Activated naive CD8-positive, alpha-beta T cell (primary cell): Measurements from ENCODE around the gene MAGI2.

ENCODE experiments used
- H3K27ac Mint-ChIP-seq: one replicate; pipeline ENCODE4 v1.8.0; 2021; ENCODE audit warnings: mixed read lengths
- H3K27me3 Mint-ChIP-seq: one replicate; pipeline ENCODE4 v1.8.0; 2021; ENCODE audit warnings: mixed read lengths
- H3K36me3 Mint-ChIP-seq: one replicate; pipeline ENCODE4 v1.8.0; 2021; ENCODE audit warnings: mixed read lengths
- H3K4me1 Mint-ChIP-seq: one replicate; pipeline ENCODE4 v1.8.0; 2021; ENCODE audit warnings: low read depth, mixed read lengths
- H3K4me3 Mint-ChIP-seq: one replicate; pipeline ENCODE4 v1.8.0; 2021; ENCODE audit warnings: mild to moderate bottlenecking, mixed read lengths
- H3K9me3 Mint-ChIP-seq: one replicate; pipeline ENCODE4 v1.8.0; 2021; ENCODE audit warnings: low read depth, mixed read lengths

The MAGI2 gene

GRCh38 chr7:78185149-78185745 lies 1268.2 kb downstream of the MAGI2 start:
- Mint-ChIP-seq H3K27me3 (no peaks in the 10 kb centered on the region), H3K4me3 (no peak overlapping the region), H3K36me3 (no peaks in the 10 kb centered on the region), H3K27ac (no peak overlapping the region), H3K4me1 (no peaks in the 10 kb centered on the region), H3K9me3 (no peaks in the 10 kb centered on the region)

GRCh38 chr7:78184299-78184698 lies 1269.2 kb downstream of the MAGI2 start:
- H3K27me3 Mint-ChIP-seq: no peaks in the 10 kb centered on the region
- H3K4me3 Mint-ChIP-seq: no peak overlapping the region
- H3K27ac Mint-ChIP-seq: no peak overlapping the region
- no peaks in the 10 kb centered on the region for H3K9me3 Mint-ChIP-seq
- H3K36me3 Mint-ChIP-seq: no peaks in the 10 kb centered on the region
- H3K4me1 Mint-ChIP-seq: no peaks in the 10 kb centered on the region

GRCh38 chr7:78179827-78180477 lies 1273.5 kb downstream of the MAGI2 start:
- no peaks in the 10 kb centered on the region for H3K9me3 Mint-ChIP-seq

GRCh38 chr7:78179211-78179610 lies 1274.3 kb downstream of the MAGI2 start:
- peaks cover 6% of the 10 kb centered on the region for H3K27me3 Mint-ChIP-seq
- no peaks in the 10 kb centered on the region for H3K4me1 Mint-ChIP-seq
- no peaks in the 10 kb centered on the region for H3K9me3 Mint-ChIP-seq
- no peak overlapping the region for H3K27ac Mint-ChIP-seq
- no peak overlapping the region for H3K4me3 Mint-ChIP-seq
- H3K36me3 Mint-ChIP-seq: no peaks in the 10 kb centered on the region

More at GRCh38 chr7:78179827-78180477, 1273.5 kb downstream of the MAGI2 start:
- peaks cover 3% of the 10 kb centered on the region for H3K27me3 Mint-ChIP-seq
- H3K4me3 Mint-ChIP-seq: no peak overlapping the region
- H3K4me1 Mint-ChIP-seq: no peaks in the 10 kb centered on the region
- no peaks in the 10 kb centered on the region for H3K36me3 Mint-ChIP-seq
- no peak overlapping the region for H3K27ac Mint-ChIP-seq

GRCh38 chr7:78178319-78178718 lies 1275.1 kb downstream of the MAGI2 start:
- no peaks in the 10 kb centered on the region for H3K36me3 Mint-ChIP-seq
- peaks cover 6% of the 10 kb centered on the region for H3K27me3 Mint-ChIP-seq
- no peak overlapping the region for H3K27ac Mint-ChIP-seq
- no peaks in the 10 kb centered on the region for H3K4me1 Mint-ChIP-seq
- no peak overlapping the region for H3K4me3 Mint-ChIP-seq
- no peaks in the 10 kb centered on the region for H3K9me3 Mint-ChIP-seq

GRCh38 chr7:78176171-78176570 lies 1277.3 kb downstream of the MAGI2 start:
- H3K27me3 Mint-ChIP-seq: peaks cover 7% of the 10 kb centered on the region
- no peaks in the 10 kb centered on the region for H3K4me1 Mint-ChIP-seq
- H3K4me3 Mint-ChIP-seq: no peak overlapping the region
- H3K9me3 Mint-ChIP-seq: no peaks in the 10 kb centered on the region
- H3K36me3 Mint-ChIP-seq: no peaks in the 10 kb centered on the region
- H3K27ac Mint-ChIP-seq: no peak overlapping the region

GRCh38 chr7:78175330-78176100 lies 1278.0 kb downstream of the MAGI2 start:
- Mint-ChIP-seq H3K4me3 (no peak overlapping the region), H3K4me1 (no peaks in the 10 kb centered on the region), H3K27ac (no peak overlapping the region), H3K27me3 (peaks cover 7% of the 10 kb centered on the region), H3K36me3 (no peaks in the 10 kb centered on the region), H3K9me3 (no peaks in the 10 kb centered on the region)

- H3K36me3 Mint-ChIP-seq: no peaks in the 10 kb centered on the region
- H3K9me3 Mint-ChIP-seq: no peaks in the 10 kb centered on the region
- H3K27ac Mint-ChIP-seq: no peak overlapping the region
- peaks cover 7% of the 10 kb centered on the region for H3K27me3 Mint-ChIP-seq
- H3K4me3 Mint-ChIP-seq: no peak overlapping the region
- H3K4me1 Mint-ChIP-seq: no peaks in the 10 kb centered on the region
Measured at GRCh38 chr7:78173666-78174065, 1279.8 kb downstream of the MAGI2 start.

- Mint-ChIP-seq H3K36me3 (no peaks in the 10 kb centered on the region), H3K27me3 (peaks cover 7% of the 10 kb centered on the region), H3K4me1 (no peaks in the 10 kb centered on the region), H3K4me3 (no peak overlapping the region), H3K9me3 (no peaks in the 10 kb centered on the region), H3K27ac (no peak overlapping the region)
Measured at GRCh38 chr7:78172933-78173591, 1280.4 kb downstream of the MAGI2 start.

GRCh38 chr7:78172267-78172757 lies 1281.2 kb downstream of the MAGI2 start:
- Mint-ChIP-seq H3K4me3 (no peak overlapping the region), H3K36me3 (no peaks in the 10 kb centered on the region), H3K4me1 (no peaks in the 10 kb centered on the region), H3K27ac (no peak overlapping the region), H3K9me3 (no peaks in the 10 kb centered on the region), H3K27me3 (peaks cover 4% of the 10 kb centered on the region)

- H3K4me1 Mint-ChIP-seq: no peaks in the 10 kb centered on the region
- H3K4me3 Mint-ChIP-seq: no peak overlapping the region
- peaks cover 4% of the 10 kb centered on the region for H3K27me3 Mint-ChIP-seq
- no peaks in the 10 kb centered on the region for H3K9me3 Mint-ChIP-seq
- no peaks in the 10 kb centered on the region for H3K36me3 Mint-ChIP-seq
- no peak overlapping the region for H3K27ac Mint-ChIP-seq
Measured at GRCh38 chr7:78171398-78171797, 1282.1 kb downstream of the MAGI2 start.

GRCh38 chr7:78170815-78171214 lies 1282.7 kb downstream of the MAGI2 start:
- H3K36me3 Mint-ChIP-seq: no peaks in the 10 kb centered on the region
- H3K4me1 Mint-ChIP-seq: no peaks in the 10 kb centered on the region
- no peaks in the 10 kb centered on the region for H3K9me3 Mint-ChIP-seq
- H3K4me3 Mint-ChIP-seq: no peak overlapping the region
- no peak overlapping the region for H3K27ac Mint-ChIP-seq
- H3K27me3 Mint-ChIP-seq: peaks cover 4% of the 10 kb centered on the region

GRCh38 chr7:78169992-78170391 lies 1283.5 kb downstream of the MAGI2 start:
- Mint-ChIP-seq H3K4me1 (no peaks in the 10 kb centered on the region), H3K9me3 (no peaks in the 10 kb centered on the region)

GRCh38 chr7:78168865-78169264 lies 1284.6 kb downstream of the MAGI2 start:
- Mint-ChIP-seq H3K27ac (no peak overlapping the region), H3K36me3 (no peaks in the 10 kb centered on the region), H3K4me3 (no peak overlapping the region), H3K27me3 (peaks cover 2% of the 10 kb centered on the region), H3K9me3 (no peaks in the 10 kb centered on the region), H3K4me1 (no peaks in the 10 kb centered on the region)

More at GRCh38 chr7:78169992-78170391, 1283.5 kb downstream of the MAGI2 start:
- Mint-ChIP-seq H3K27ac (no peak overlapping the region), H3K36me3 (no peaks in the 10 kb centered on the region), H3K4me3 (no peak overlapping the region), H3K27me3 (peaks cover 4% of the 10 kb centered on the region)

- no peaks in the 10 kb centered on the region for H3K9me3 Mint-ChIP-seq
- H3K4me1 Mint-ChIP-seq: no peaks in the 10 kb centered on the region
Measured at GRCh38 chr7:78167860-78168259, 1285.6 kb downstream of the MAGI2 start.

More at GRCh38 chr7:78167860-78168259, 1285.6 kb downstream of the MAGI2 start:
- Mint-ChIP-seq H3K36me3 (no peaks in the 10 kb centered on the region), H3K27me3 (peaks cover 2% of the 10 kb centered on the region), H3K4me3 (no peak overlapping the region), H3K27ac (no peak overlapping the region)
